Smooth muscle cell of the pulmonary artery (primary cell): Measurements from ENCODE around the gene NKX2-3. TPM values are rescaled to one million over a fixed set of nuclear protein-coding genes. Genes with fewer than 3 reads are reported as not detected.

ENCODE experiments used
- total RNA-seq: library from RNA; depleted of rRNA; stranded (reverse); fragments of >200 nt; gene quantifications from 2 replicates; pipeline ENCODE4 v1.2.3, GENCODE V29; 2014

NKX2-3 gene
- not detected in 2 replicates for total RNA-seq

GRCh38 chr10:99532687-99533495 lies at the start of gene NKX2-3:
NKX2-3 (plus strand) TSS chr10:99532942; CDS start chr10:99533132, 190 bp downstream.

Other genes with a start within 250 kb of the NKX2-3 start
- gene CNNM1, start 203.6 kb upstream of the NKX2-3 start, total RNA-seq: 0.07 and 0.17 TPM in 2 replicates
- gene GOT1, start 102.3 kb upstream of the NKX2-3 start, total RNA-seq: 23.8 and 29.9 TPM in 2 replicates
- 16.2 and 21.7 TPM in 2 replicates for gene SLC25A28, start 87.5 kb downstream of the NKX2-3 start, total RNA-seq
- 25.9 and 49.5 TPM in 2 replicates for gene ENTPD7, start 126.6 kb downstream of the NKX2-3 start, total RNA-seq
- gene COX15, start 199.2 kb downstream of the NKX2-3 start, total RNA-seq: 36.1 and 44.5 TPM in 2 replicates
- 16.5 and 20.3 TPM in 2 replicates for gene CUTC, start 199.3 kb downstream of the NKX2-3 start, total RNA-seq
- 0.59 and 1.2 TPM in 2 replicates for gene ABCC2, start 249.7 kb downstream of the NKX2-3 start, total RNA-seq